ENCODE data around the gene MYH3.

DNA sequence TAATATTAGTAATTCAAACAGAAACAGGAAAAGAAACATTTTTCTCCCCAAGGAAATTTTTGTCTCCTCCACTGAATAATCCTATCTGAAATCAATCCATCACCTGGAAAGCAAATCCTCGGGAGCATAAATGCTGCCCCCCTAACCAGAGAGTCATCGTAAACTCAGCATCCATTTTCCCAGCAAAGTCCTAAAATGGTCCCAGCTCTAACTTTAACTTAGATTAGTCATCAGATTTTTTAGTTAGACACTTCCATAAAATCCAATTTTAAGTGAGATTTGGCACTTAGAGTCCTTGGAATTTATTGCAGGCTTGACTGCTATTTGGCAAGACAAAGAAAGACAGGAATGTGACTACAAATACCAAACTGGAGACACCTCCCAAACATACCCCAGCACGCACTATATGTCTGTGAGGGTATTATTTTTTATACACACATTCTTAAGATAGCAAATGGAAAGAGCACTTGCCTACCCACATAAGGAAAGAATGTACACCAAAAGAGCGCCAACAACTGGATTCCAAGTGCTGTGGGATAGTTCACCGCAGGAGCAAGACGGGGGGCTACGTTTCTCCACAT is 24.8 kb upstream of the MYH3 start:
- TF ChIP-seq GATA2 (IDR thresholded peaks at IDR 0.05; ENCODE audit: low read depth, low read length) = no peak
- no peak for TF ChIP-seq GATA3 (IDR thresholded peaks at IDR 0.05; ENCODE audit: low read depth, low read length)

All from SH-SY5Y (cell line).